Activated CD8-positive, alpha-beta T cell treated with anti-CD3 and anti-CD28 coated beads for 36 hours (primary cell): Measurements from ENCODE around the gene SKOR1. TPM values are rescaled to one million over a fixed set of nuclear protein-coding genes. Genes with fewer than 3 reads are reported as not detected.

Experiments used
- ATAC-seq: fragments of 200-7000 bp; cut with Tn5 transposase; one replicate; pipeline ENCODE4 v1.10.0; 2021; ENCODE audit warnings: mild to moderate bottlenecking, moderate library complexity
- CTCF ChIA-PET: fragments of 350-600 bp; sonication (Branson Sonifier 250); formaldehyde crosslinking; loops from one replicate; lab custom pipeline; 2021; ENCODE audit warnings: antibody characterized with exemption; lab: Charles Lee
- POLR2A ChIA-PET: fragments of 350-600 bp; sonication (Branson Sonifier 250); formaldehyde crosslinking; loops from one replicate; lab custom pipeline; 2021; ENCODE audit warnings: antibody characterized with exemption; lab: Charles Lee
- DNase-seq: peaks from one replicate; pipeline ENCODE4 v3.0.0-alpha.2; 2020
- H3K27ac Mint-ChIP-seq: one replicate; pipeline ENCODE4 v1.8.0; 2021; ENCODE audit warnings: mild to moderate bottlenecking, mixed read lengths
- H3K27me3 Mint-ChIP-seq: one replicate; pipeline ENCODE4 v1.8.0; 2021; ENCODE audit warnings: mixed read lengths
- H3K36me3 Mint-ChIP-seq: one replicate; pipeline ENCODE4 v1.8.0; 2021; ENCODE audit warnings: low read depth, mixed read lengths
- H3K4me1 Mint-ChIP-seq: one replicate; pipeline ENCODE4 v1.8.0; 2021; ENCODE audit warnings: low read depth, mixed read lengths
- H3K4me3 Mint-ChIP-seq: one replicate; pipeline ENCODE4 v1.8.0; 2021; ENCODE audit warnings: mild to moderate bottlenecking, moderate library complexity, mixed read lengths
- H3K9me3 Mint-ChIP-seq: one replicate; pipeline ENCODE4 v1.8.0; 2021; ENCODE audit warnings: mixed read lengths
- intact Hi-C: fragments of 100-400 bp; cut with micrococcal nuclease; formaldehyde crosslinking; loops from one replicate; pipeline ENCODE4 v1.10.0; 2022
- total RNA-seq, 2 experiments: library from RNA; stranded (reverse); gene quantifications; one replicate each; pipeline ENCODE4 v1.2.3, GENCODE V29; 2021
- TF ChIP-seq, protein P1 (sequence below): fragments of 200-600 bp; IDR thresholded peaks from one replicate; pipeline ENCODE4 v1.8.0; 2022; ENCODE audit warnings: antibody characterized with exemption, mild to moderate bottlenecking

The SKOR1 gene
- total RNA-seq, 2 experiments from 2014 or later = 0.09 to 0.25 TPM

DNA sequence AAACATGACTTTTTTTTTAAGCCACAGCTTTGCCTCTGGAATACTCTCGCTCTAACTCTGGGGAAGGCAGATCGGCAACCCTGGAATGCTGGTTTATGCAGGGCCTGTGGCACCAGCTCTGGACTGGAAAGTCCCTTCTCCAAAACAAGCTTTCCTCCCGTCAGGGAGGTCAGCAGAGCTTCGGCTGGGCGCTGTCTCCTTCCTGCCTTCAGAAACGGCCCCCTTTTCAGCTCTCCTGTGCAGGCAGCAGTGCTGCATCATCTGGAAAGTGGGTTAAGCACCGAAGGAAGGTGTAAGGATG is 42.7 kb upstream of the SKOR1 start:
- TF ChIP-seq, protein P1, sequence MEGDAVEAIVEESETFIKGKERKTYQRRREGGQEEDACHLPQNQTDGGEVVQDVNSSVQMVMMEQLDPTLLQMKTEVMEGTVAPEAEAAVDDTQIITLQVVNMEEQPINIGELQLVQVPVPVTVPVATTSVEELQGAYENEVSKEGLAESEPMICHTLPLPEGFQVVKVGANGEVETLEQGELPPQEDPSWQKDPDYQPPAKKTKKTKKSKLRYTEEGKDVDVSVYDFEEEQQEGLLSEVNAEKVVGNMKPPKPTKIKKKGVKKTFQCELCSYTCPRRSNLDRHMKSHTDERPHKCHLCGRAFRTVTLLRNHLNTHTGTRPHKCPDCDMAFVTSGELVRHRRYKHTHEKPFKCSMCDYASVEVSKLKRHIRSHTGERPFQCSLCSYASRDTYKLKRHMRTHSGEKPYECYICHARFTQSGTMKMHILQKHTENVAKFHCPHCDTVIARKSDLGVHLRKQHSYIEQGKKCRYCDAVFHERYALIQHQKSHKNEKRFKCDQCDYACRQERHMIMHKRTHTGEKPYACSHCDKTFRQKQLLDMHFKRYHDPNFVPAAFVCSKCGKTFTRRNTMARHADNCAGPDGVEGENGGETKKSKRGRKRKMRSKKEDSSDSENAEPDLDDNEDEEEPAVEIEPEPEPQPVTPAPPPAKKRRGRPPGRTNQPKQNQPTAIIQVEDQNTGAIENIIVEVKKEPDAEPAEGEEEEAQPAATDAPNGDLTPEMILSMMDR = no peak
- POLR2A ChIA-PET = no interaction called here
- intact Hi-C loops = loop anchor here (2.0 kb wide), 1 partner anchor 54 kb away; no protein-coding TSS in a partner anchor
- no peak overlapping the region for H3K27ac Mint-ChIP-seq
- CTCF ChIA-PET = interaction anchor here (1.0 to 3.6 kb wide), 4 partner anchors 9 to 54 kb away, joined by 3 to 32 read pairs (median 6); no protein-coding TSS in a partner anchor
- H3K9me3 Mint-ChIP-seq = no peaks in the 10 kb centered on the region
- DNase-seq (no peak), ATAC-seq (no peak)
- H3K36me3 Mint-ChIP-seq = peaks cover 6% of the 10 kb centered on the region
- H3K4me1 Mint-ChIP-seq = peaks cover 30% of the 10 kb centered on the region
- no peak overlapping the region for H3K4me3 Mint-ChIP-seq
- no peaks in the 10 kb centered on the region for H3K27me3 Mint-ChIP-seq

DNA sequence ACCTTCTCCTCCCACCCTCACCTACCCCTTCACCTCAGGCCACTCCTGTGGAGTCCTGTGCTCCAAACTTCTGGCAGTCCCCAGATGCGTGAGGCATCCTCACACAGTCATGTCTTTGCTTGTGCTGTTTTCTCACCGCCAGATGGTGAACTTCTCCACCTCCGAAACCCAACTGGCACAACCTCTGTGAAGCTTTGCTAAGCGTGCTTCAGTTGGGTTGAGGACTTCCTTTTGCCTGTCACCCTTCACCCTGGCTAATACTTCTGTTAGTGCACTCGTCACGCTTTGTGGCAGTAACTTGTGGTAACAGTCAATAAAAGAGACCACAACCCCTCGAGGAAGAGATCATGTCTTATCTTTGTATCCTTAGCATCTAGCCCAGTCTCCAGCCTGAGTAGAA is 42.0 kb upstream of the SKOR1 start:
- ChIA-PET CTCF (interaction anchor here (0.6 to 3.6 kb wide), 9 partner anchors 9 to 53 kb away, joined by 3 to 32 read pairs (median 4); no protein-coding TSS in a partner anchor), POLR2A (interaction anchor here (0.7 kb wide), 1 partner anchor 11 kb away, joined by 3 read pairs; no protein-coding TSS in a partner anchor)
- H3K27ac Mint-ChIP-seq = peak overlapping the region; percentile 63
- H3K4me1 Mint-ChIP-seq = peaks cover 30% of the 10 kb centered on the region
- peak; percentile 67 for DNase-seq
- H3K4me3 Mint-ChIP-seq = no peak overlapping the region
- ATAC-seq = peak; percentile 94
- TF ChIP-seq, protein P1 = no peak
- H3K9me3 Mint-ChIP-seq = no peaks in the 10 kb centered on the region
- H3K36me3 Mint-ChIP-seq = peaks cover 6% of the 10 kb centered on the region
- intact Hi-C loops = loop anchor here (2.0 kb wide), 1 partner anchor 53 kb away; no protein-coding TSS in a partner anchor
- H3K27me3 Mint-ChIP-seq = no peaks in the 10 kb centered on the region

DNA sequence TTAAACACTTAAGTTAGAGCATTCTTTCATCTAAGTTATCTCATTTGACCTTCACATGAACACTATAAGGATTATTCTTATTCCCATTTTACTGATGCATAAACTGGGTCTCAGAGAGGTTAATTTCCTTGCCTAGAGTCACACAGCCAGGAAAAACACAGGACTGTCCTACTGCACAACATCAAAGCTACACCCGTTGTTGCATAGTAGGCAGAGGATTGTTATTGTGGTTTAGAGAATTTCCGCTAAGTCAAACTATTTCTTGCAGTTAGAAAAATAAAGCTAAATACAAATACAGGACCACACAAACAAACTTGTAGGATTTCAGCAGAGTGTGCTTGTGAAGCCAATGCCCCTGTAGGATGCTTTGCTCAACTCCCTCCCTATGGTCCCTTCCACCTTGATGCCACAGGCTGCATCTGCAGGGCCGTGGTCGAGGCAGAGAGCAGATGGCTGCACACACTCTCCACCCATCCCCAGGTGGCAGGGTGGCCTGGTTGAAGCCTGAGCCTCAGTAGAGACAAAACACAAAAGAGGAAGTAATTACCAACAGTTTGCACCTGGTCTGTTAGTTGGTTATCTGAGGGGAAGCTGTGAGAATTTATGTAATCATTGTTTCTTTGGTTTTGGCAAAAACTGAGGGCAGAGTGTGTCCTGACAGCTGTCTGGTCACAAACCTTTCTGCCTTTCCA is 41.1 kb upstream of the SKOR1 start:
- DNase-seq (no peak), ATAC-seq (no peak)
- Mint-ChIP-seq H3K9me3 (no peaks in the 10 kb centered on the region), H3K27me3 (no peaks in the 10 kb centered on the region), H3K27ac (peak overlapping the region; percentile 5), H3K4me1 (peaks cover 30% of the 10 kb centered on the region), H3K4me3 (no peak overlapping the region), H3K36me3 (peaks cover 6% of the 10 kb centered on the region)
- POLR2A ChIA-PET = interaction anchor here (0.7 kb wide), 1 partner anchor 10 kb away, joined by 3 read pairs; no protein-coding TSS in a partner anchor
- CTCF ChIA-PET = interaction anchor here (0.9 to 3.6 kb wide), 6 partner anchors 9 to 52 kb away, joined by 3 to 32 read pairs (median 4); no protein-coding TSS in a partner anchor
- intact Hi-C loops = no loop called here
- TF ChIP-seq, protein P1 = no peak

DNA sequence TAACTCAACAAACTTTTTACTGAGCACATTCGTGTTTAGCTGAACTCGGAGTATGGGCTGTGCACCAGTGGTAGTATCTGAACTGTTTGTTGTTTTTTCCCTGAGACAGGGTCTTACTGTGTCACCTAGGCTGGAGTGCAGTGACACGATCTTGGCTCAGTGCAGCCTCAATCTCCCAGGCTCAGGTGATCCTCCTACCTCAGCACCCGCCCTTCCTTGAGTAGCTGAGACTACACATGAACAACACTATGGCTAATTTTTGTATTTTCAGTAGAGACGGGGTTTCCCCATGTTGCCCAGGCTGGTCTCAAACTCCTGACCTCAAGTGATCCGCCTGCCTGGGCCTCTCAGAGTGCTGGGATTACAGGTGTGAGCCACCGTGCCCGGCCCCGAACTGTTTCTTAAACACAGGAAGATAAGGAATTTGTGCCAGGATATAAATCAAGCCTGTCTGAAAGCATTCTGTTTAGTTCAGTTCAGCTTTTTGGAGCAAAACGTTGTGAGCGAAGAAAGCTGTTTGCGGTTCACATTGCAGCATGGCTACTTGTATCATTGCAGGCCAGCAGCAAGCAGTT is 40.4 kb upstream of the SKOR1 start:
- H3K9me3 Mint-ChIP-seq = no peaks in the 10 kb centered on the region
- H3K27me3 Mint-ChIP-seq = no peaks in the 10 kb centered on the region
- ChIA-PET CTCF (interaction anchor here (1.2 to 3.6 kb wide), 3 partner anchors 11 to 51 kb away, joined by 4 to 32 read pairs (median 5); no protein-coding TSS in a partner anchor), POLR2A (no interaction called here)
- H3K27ac Mint-ChIP-seq = no peak overlapping the region
- H3K4me3 Mint-ChIP-seq = no peak overlapping the region
- intact Hi-C loops = no loop called here
- TF ChIP-seq, protein P1 = no peak
- peaks cover 30% of the 10 kb centered on the region for H3K4me1 Mint-ChIP-seq
- ATAC-seq (no peak), DNase-seq (no peak)
- H3K36me3 Mint-ChIP-seq = peaks cover 6% of the 10 kb centered on the region

DNA sequence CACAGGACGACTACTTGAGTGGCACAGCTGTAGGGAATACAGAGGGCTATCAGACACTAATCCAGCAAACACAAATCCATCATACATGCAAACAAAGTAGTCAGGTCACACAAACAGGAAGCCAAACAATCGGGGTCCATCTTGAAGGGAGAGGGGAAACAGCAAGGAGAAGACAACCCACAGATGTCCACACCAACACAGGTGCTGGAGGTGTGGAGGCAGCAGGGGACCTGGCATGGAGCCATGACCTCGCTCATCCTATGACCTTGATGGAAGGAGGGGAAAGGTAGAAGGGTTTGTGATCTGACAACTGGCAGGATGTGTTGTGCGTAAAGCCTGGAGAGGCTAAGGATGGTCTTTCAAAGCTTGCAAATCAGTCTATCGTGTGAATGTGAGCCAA is 39.9 kb upstream of the SKOR1 start:
- intact Hi-C loops = no loop called here
- Mint-ChIP-seq H3K36me3 (peaks cover 6% of the 10 kb centered on the region), H3K9me3 (no peaks in the 10 kb centered on the region), H3K27ac (no peak overlapping the region), H3K27me3 (no peaks in the 10 kb centered on the region), H3K4me1 (peaks cover 30% of the 10 kb centered on the region), H3K4me3 (no peak overlapping the region)
- no peak for ATAC-seq
- ChIA-PET POLR2A (no interaction called here), CTCF (interaction anchor here (3.6 kb wide), 1 partner anchor 51 kb away, joined by 32 read pairs; no protein-coding TSS in a partner anchor)
- no peak for DNase-seq
- TF ChIP-seq, protein P1 = no peak
